Adrenal gland (tissue), 12 donors: ENCODE results near the gene AFDN. TPM values are rescaled to one million over a fixed set of nuclear protein-coding genes. Genes with fewer than 3 reads are reported as not detected.

Experiments used
- DNase-seq, 7 donors: peaks; one replicate each; pipeline ENCODE4 v3.0.0-alpha.2; 2019 to 2020
- H3K27ac ChIP-seq, 5 donors: fragments of 200-600 bp; sonication (generic) in 4 of 5; 1 replicate in 3 of 5; 2 replicates in 2 of 5; pipeline versions ENCODE4 v1.5.1 to v1.8.0; 2016 to 2020; ENCODE audit warnings: mild to moderate bottlenecking in 1 of 5
- H3K27me3 ChIP-seq: fragments of 200-600 bp; 2 replicates; pipeline ENCODE4 v1.8.0; 2021
- H3K36me3 ChIP-seq, 2 donors: fragments of 200-600 bp; replicated peaks in 1 of 2; 1 replicate in 1 of 2; 2 replicates in 1 of 2; pipeline versions ENCODE4 v1.5.1 to v1.8.0; 2018 to 2022
- H3K4me1 ChIP-seq, 2 donors: fragments of 200-600 bp; replicated peaks in 1 of 2; 1 replicate in 1 of 2; 2 replicates in 1 of 2; pipeline versions ENCODE4 v1.5.1 to v1.8.0; 2018 to 2021
- H3K4me3 ChIP-seq, 4 donors: fragments of 200-600 bp; sonication (generic) in 3 of 4; one replicate each; pipeline ENCODE4 v1.5.1; 2016 to 2018
- H3K9me3 ChIP-seq, 3 donors: fragments of 200-600 bp; sonication (generic) in 1 of 3; replicated peaks in 1 of 3; 1 replicate in 2 of 3; 2 replicates in 1 of 3; pipeline versions ENCODE4 v1.5.1 to v1.8.0; 2016 to 2021
- CTCF ChIP-seq, 6 experiments: fragments of 450-650 bp in 4 of 6; fragments of 200-600 bp in 2 of 6; sonication (generic) in 1 of 6; IDR thresholded peaks; 1 replicate in 5 of 6; 2 replicates in 1 of 6; pipeline versions ENCODE4 v1.5.1 to v1.8.0; 2016 to 2021; ENCODE audit warnings: antibody characterized with exemption in 6 of 6, mild to moderate bottlenecking in 2 of 6, moderate library complexity in 1 of 6
- POLR2A ChIP-seq, 2 donors: fragments of 450-650 bp; IDR thresholded peaks; one replicate each; pipeline ENCODE4 v1.6.1; 2017; ENCODE audit warnings: antibody characterized with exemption in 2 of 2, mild to moderate bottlenecking in 2 of 2, moderate library complexity in 1 of 2
- WGBS, 4 donors: extraction: QIAGEN DNeasy Blood & Tissue Kit in 2 of 4; methylation state at CpG; one replicate each; pipeline versions ENCODE4 v1.1.5 to v1.1.7; 2013 to 2017; 5-methylcytosine and 5-hydroxymethylcytosine counted together
- intact Hi-C, 2 donors: fragments of 100-400 bp; cut with DNase I; formaldehyde crosslinking; loops; one replicate each; pipeline versions ENCODE4 v1.14.1 to v1.15.0; 2022 to 2023
- polyA plus RNA-seq, 3 donors: library from polyadenylated mRNA; stranded (reverse); fragments of 200-250 nt in 2 of 3; fragments of 350-450 nt in 1 of 3; fragmentation: Illumina TruSeq in 1 of 3; extraction: RNeasy Lipid Tissue Mini Kit (QIAGEN cat#74804) in 1 of 3; gene quantifications; one replicate each; pipeline ENCODE4 v1.2.3, GENCODE V29; 2013 to 2014
- total RNA-seq, 9 donors: library from RNA; depleted of rRNA in 4 of 9; stranded (reverse); fragments of >200 nt in 4 of 9; fragments of 120-200 nt in 1 of 9; fragmentation: NEBNext Ultra II Directional in 1 of 9; extraction: Animal tissue kit (Norgen Biotek cat#: 25700) in 1 of 9; gene quantifications; one replicate each; pipeline versions ENCODE4 v1.1.0 to v1.2.4, GENCODE V29; 2013 to 2023
- donor health status: healthy with polysubstance abuse.
- donor health status: Bipolar disorder and iron deficiency.
- donor health status: DM: yes; HTN: yes; CAD: no.
- donor health status: DM: no; HTN: no; CAD: no.
- donor health status: DM: no; HTN: no; CAD: no.
- donor health status: DM: yes; HTN: yes; CAD: no.

AFDN gene
- total and polyA plus RNA-seq, 12 donors: 15.2 to 47.1 (median 39.3) TPM

- Histone ChIP-seq H3K36me3 (peaks cover 0 to 6% of the 10 kb centered on the region in 2 donors), H3K27me3 (no peaks in the 10 kb centered on the region), H3K27ac (no peak overlapping the region), H3K4me3 (no peak overlapping the region), H3K4me1 (no peaks in the 10 kb centered on the region), H3K9me3 (no peaks in the 10 kb centered on the region)
- no peak for TF ChIP-seq POLR2A (IDR thresholded peaks at IDR 0.05)
- no peak for TF ChIP-seq CTCF (IDR thresholded peaks at IDR 0.05)
- DNase-seq: peak; percentile 19 to 93 (median 39)
- intact Hi-C loops: loop anchor here in 1 of 2 donors (10.0 kb wide), 1 partner anchor 228 kb away; no protein-coding TSS in a partner anchor
- WGBS, 4 donors: 58 to 71% (median 66%) methylated on average over 10 of the region's 10 CpGs
These were observed 80.2 kb downstream of the AFDN start for GRCh38 chr6:167906899-167907298.

GRCh38 chr6:167907837-167908681 is 81.3 kb downstream of the AFDN start:
- TF ChIP-seq CTCF (IDR thresholded peaks at IDR 0.05): peak in 5 of 6 experiments; percentile 4 to 53 (median 32)
- no peak for TF ChIP-seq POLR2A (IDR thresholded peaks at IDR 0.05)
- Histone ChIP-seq H3K9me3 (no peaks in the 10 kb centered on the region), H3K27me3 (no peaks in the 10 kb centered on the region), H3K36me3 (peaks cover 0 to 6% of the 10 kb centered on the region in 2 donors), H3K4me1 (no peaks in the 10 kb centered on the region), H3K27ac (no peak overlapping the region), H3K4me3 (no peak overlapping the region)
- intact Hi-C loops: loop anchor here in 1 of 2 donors (10.0 kb wide), 1 partner anchor 227 kb away; no protein-coding TSS in a partner anchor
- WGBS, 4 donors: 48 to 72% (median 62%) methylated on average over 7 of the region's 7 CpGs
- peak in 2 of 7 donors; percentile 10 to 27 for DNase-seq

- TF ChIP-seq CTCF (IDR thresholded peaks at IDR 0.05) (no peak), POLR2A (IDR thresholded peaks at IDR 0.05) (no peak)
- DNase-seq: no peak
- Histone ChIP-seq H3K4me3 (no peak overlapping the region), H3K4me1 (no peaks in the 10 kb centered on the region), H3K36me3 (no peaks in the 10 kb centered on the region), H3K9me3 (no peaks in the 10 kb centered on the region), H3K27me3 (no peaks in the 10 kb centered on the region), H3K27ac (no peak overlapping the region)
- intact Hi-C loops: no loop called here
These were observed 83.3 kb downstream of the AFDN start for GRCh38 chr6:167910007-167910406.

- H3K4me1 ChIP-seq: no peaks in the 10 kb centered on the region
- peaks cover 0 to under 1% of the 10 kb centered on the region in 2 donors for H3K36me3 ChIP-seq
- H3K27me3 ChIP-seq: no peaks in the 10 kb centered on the region
- H3K27ac ChIP-seq: no peak overlapping the region
- WGBS, 4 donors: 88 to 94% (median 90%) methylated on average over 7 of the region's 7 CpGs
- H3K4me3 ChIP-seq: no peak overlapping the region
- no peak for TF ChIP-seq POLR2A (IDR thresholded peaks at IDR 0.05)
- TF ChIP-seq CTCF (IDR thresholded peaks at IDR 0.05): no peak
- intact Hi-C loops: no loop called here
- H3K9me3 ChIP-seq: no peaks in the 10 kb centered on the region
- no peak for DNase-seq
These were observed 83.9 kb downstream of the AFDN start for GRCh38 chr6:167910652-167911051.
